Osteoblast (primary cell): ENCODE results near the gene DGKB. TPM values are rescaled to one million over a fixed set of nuclear protein-coding genes. Genes with fewer than 3 reads are reported as not detected.
"Not testable (repeated sequence)": the region's sequence is repeated elsewhere in the genome, so short reads cannot be mapped to it uniquely, and the experiment has no call there.

Source experiments
- DNase-seq: peaks from one replicate; pipeline ENCODE4 v3.0.0; 2011; ENCODE audit warnings: low spot score, mixed read lengths; ENCODE audit not compliant: insufficient read length; ENCODE audit errors: missing footprints
- H2AFZ ChIP-seq: 2 replicates; pipeline ENCODE4 v1.6.0; 2011; ENCODE audit warnings: mild to moderate bottlenecking, low read length
- H3K27ac ChIP-seq: 2 replicates; pipeline ENCODE4 v1.5.1; 2011; ENCODE audit warnings: mild to moderate bottlenecking, low read depth, low read length, moderate library complexity
- H3K27me3 ChIP-seq: 2 replicates; pipeline ENCODE4 v1.6.0; 2012; ENCODE audit warnings: mild to moderate bottlenecking, control low read depth, inconsistent platforms, low read length, moderate library complexity; ENCODE audit not compliant: insufficient read depth
- H3K36me3 ChIP-seq: 2 replicates; pipeline ENCODE4 v1.5.1; 2011; ENCODE audit warnings: mild to moderate bottlenecking, low read length, control low read depth, moderate library complexity; ENCODE audit not compliant: insufficient read depth
- H3K4me1 ChIP-seq: 2 replicates; pipeline ENCODE4 v1.5.1; 2011; ENCODE audit warnings: mild to moderate bottlenecking, low read length, control low read depth, moderate library complexity; ENCODE audit not compliant: insufficient read depth
- H3K4me2 ChIP-seq: 2 replicates; pipeline ENCODE4 v1.6.0; 2011; ENCODE audit warnings: mild to moderate bottlenecking, low read length; ENCODE audit not compliant: insufficient read depth
- H3K4me3 ChIP-seq: fragments of 200-600 bp; sonication (generic); 3 replicates; pipeline ENCODE4 v1.5.1; 2012; ENCODE audit warnings: mild to moderate bottlenecking, low read length, inconsistent platforms; ENCODE audit not compliant: insufficient read depth
- H3K79me2 ChIP-seq: 2 replicates; pipeline ENCODE4 v1.6.0; 2012; ENCODE audit warnings: mild to moderate bottlenecking, low read length, control low read depth, inconsistent platforms; ENCODE audit not compliant: insufficient read depth
- H3K9me3 ChIP-seq: 2 replicates; pipeline ENCODE4 v1.5.1; 2011; ENCODE audit warnings: low read depth, low read length, control low read depth
- H4K20me1 ChIP-seq: 2 replicates; pipeline ENCODE4 v1.6.0; 2012; ENCODE audit warnings: mild to moderate bottlenecking, low read length, control low read depth; ENCODE audit not compliant: insufficient read depth
- total RNA-seq: library from RNA; depleted of rRNA; stranded (reverse); fragments of >200 nt; gene quantifications from 2 replicates; pipeline ENCODE4 v1.2.3, GENCODE V29; 2012
- TF ChIP-seq, protein P1 (sequence below): IDR thresholded peaks from 2 replicates; pipeline ENCODE4 v1.5.1; 2011; ENCODE audit warnings: mild to moderate bottlenecking, low read depth, low read length, moderate library complexity; ENCODE audit errors: extremely low read depth

DGKB gene
- total RNA-seq, 1 donor, result 1.1 TPM

GRCh38 chr7:14289957-14290356 is 612.6 kb downstream of the DGKB start:
- no peaks in the 10 kb centered on the region for H3K27me3 ChIP-seq
- H3K79me2 ChIP-seq, result no peaks in the 10 kb centered on the region
- H3K4me2 ChIP-seq, result no peak overlapping the region
- H2AFZ ChIP-seq, result no peak overlapping the region
- no peak overlapping the region for H3K27ac ChIP-seq
- TF ChIP-seq, protein P1, sequence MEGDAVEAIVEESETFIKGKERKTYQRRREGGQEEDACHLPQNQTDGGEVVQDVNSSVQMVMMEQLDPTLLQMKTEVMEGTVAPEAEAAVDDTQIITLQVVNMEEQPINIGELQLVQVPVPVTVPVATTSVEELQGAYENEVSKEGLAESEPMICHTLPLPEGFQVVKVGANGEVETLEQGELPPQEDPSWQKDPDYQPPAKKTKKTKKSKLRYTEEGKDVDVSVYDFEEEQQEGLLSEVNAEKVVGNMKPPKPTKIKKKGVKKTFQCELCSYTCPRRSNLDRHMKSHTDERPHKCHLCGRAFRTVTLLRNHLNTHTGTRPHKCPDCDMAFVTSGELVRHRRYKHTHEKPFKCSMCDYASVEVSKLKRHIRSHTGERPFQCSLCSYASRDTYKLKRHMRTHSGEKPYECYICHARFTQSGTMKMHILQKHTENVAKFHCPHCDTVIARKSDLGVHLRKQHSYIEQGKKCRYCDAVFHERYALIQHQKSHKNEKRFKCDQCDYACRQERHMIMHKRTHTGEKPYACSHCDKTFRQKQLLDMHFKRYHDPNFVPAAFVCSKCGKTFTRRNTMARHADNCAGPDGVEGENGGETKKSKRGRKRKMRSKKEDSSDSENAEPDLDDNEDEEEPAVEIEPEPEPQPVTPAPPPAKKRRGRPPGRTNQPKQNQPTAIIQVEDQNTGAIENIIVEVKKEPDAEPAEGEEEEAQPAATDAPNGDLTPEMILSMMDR, result no peak
- H3K4me1 ChIP-seq, result no peaks in the 10 kb centered on the region
- H3K9me3 ChIP-seq, result no peaks in the 10 kb centered on the region
- no peak for DNase-seq
- H4K20me1 ChIP-seq, result no peaks in the 10 kb centered on the region
- H3K36me3 ChIP-seq, result no peaks in the 10 kb centered on the region
- no peak overlapping the region for H3K4me3 ChIP-seq

- Histone ChIP-seq H3K27me3 (no peaks in the 10 kb centered on the region), H4K20me1 (no peaks in the 10 kb centered on the region), H2AFZ (no peak overlapping the region), H3K36me3 (no peaks in the 10 kb centered on the region), H3K4me1 (no peaks in the 10 kb centered on the region), H3K27ac (no peak overlapping the region), H3K4me3 (no peak overlapping the region), H3K4me2 (no peak overlapping the region), H3K79me2 (no peaks in the 10 kb centered on the region), H3K9me3 (no peaks in the 10 kb centered on the region)
- DNase-seq, result no peak
- TF ChIP-seq, protein P1, result no peak
Measured at GRCh38 chr7:14288701-14289100, 613.9 kb downstream of the DGKB start.

DNA sequence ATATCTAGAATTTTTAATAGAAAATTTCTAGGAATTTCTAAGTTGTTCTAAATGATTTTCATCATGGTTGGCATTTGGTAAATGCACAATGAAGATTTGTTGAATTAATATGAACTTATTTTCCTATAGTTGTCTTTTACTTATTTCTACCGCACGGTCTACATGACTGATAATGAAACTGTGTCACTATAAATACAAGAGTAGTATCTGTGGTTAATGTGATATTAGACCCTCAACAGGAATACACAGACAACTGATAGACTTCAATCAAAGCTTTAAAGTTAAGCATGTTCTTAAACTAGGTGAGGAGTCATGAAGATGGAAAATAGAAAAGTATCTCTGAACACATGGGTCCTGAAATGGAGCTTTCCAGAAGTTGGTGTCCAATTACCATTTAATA is 615.2 kb downstream of the DGKB start:
- Histone ChIP-seq H2AFZ (no peak overlapping the region), H3K4me2 (no peak overlapping the region), H3K27me3 (no peaks in the 10 kb centered on the region), H3K79me2 (no peaks in the 10 kb centered on the region), H3K36me3 (no peaks in the 10 kb centered on the region), H4K20me1 (no peaks in the 10 kb centered on the region), H3K9me3 (no peaks in the 10 kb centered on the region), H3K27ac (no peak overlapping the region), H3K4me3 (no peak overlapping the region), H3K4me1 (no peaks in the 10 kb centered on the region)
- no peak for DNase-seq
- TF ChIP-seq, protein P1, result no peak

- no peak overlapping the region for H3K4me2 ChIP-seq
- H3K4me3 ChIP-seq, result no peak overlapping the region
- H3K27ac ChIP-seq, result no peak overlapping the region
- TF ChIP-seq, protein P1, result no peak
- H4K20me1 ChIP-seq, result no peaks in the 10 kb centered on the region
- no peaks in the 10 kb centered on the region for H3K9me3 ChIP-seq
- H2AFZ ChIP-seq, result no peak overlapping the region
- H3K4me1 ChIP-seq, result no peaks in the 10 kb centered on the region
- H3K36me3 ChIP-seq, result no peaks in the 10 kb centered on the region
- DNase-seq, result no peak
- H3K79me2 ChIP-seq, result no peaks in the 10 kb centered on the region
- H3K27me3 ChIP-seq, result no peaks in the 10 kb centered on the region
Measured at GRCh38 chr7:14286036-14286435, 616.5 kb downstream of the DGKB start.

GRCh38 chr7:14279065-14279871 is 623.3 kb downstream of the DGKB start:
- not testable (repeated sequence) for H2AFZ ChIP-seq

More at GRCh38 chr7:14279065-14279871, 623.3 kb downstream of the DGKB start:
- H3K4me1 ChIP-seq, H3K9me3 ChIP-seq, H3K27me3 ChIP-seq, H4K20me1 ChIP-seq, H3K4me2 ChIP-seq, DNase-seq, H3K27ac ChIP-seq, H3K79me2 ChIP-seq, H3K4me3 ChIP-seq, H3K36me3 ChIP-seq: not testable (repeated sequence)
